HepG2 (cell line): ENCODE measurements around the gene PSMD1. TPM values are rescaled to one million over a fixed set of nuclear protein-coding genes. Genes with fewer than 3 reads are reported as not detected.
A peak's percentile ranks its signal among the peaks of the same experiment; 100 is the strongest.

Experiments used
- ARNT ChIP-seq: fragments of 450-650 bp; IDR thresholded peaks from 2 replicates; pipeline ENCODE4 v1.6.1; 2017
- FOXM1 ChIP-seq: sonication (generic); formaldehyde crosslinking; IDR thresholded peaks from 2 replicates; pipeline ENCODE4 v1.5.0; 2020; ENCODE audit warnings: missing genetic modification reagents
- KAT8 ChIP-seq: IDR thresholded peaks from 2 replicates; pipeline ENCODE4 v1.6.1; 2016; ENCODE audit warnings: missing genetic modification reagents, missing compliant biosample characterization
- PAX8 ChIP-seq: sonication (generic); formaldehyde crosslinking; IDR thresholded peaks from 2 replicates; pipeline ENCODE4 v1.8.0; 2022; ENCODE audit warnings: mild to moderate bottlenecking, missing genetic modification reagents, borderline replicate concordance
- PHF21A ChIP-seq: sonication (generic); formaldehyde crosslinking; IDR thresholded peaks from 2 replicates; pipeline ENCODE4 v1.5.0; 2020; ENCODE audit warnings: mild to moderate bottlenecking, missing genetic modification reagents
- SATB2 ChIP-seq: sonication (generic); formaldehyde crosslinking; IDR thresholded peaks from 2 replicates; pipeline ENCODE4 v1.5.0; 2020; ENCODE audit warnings: missing genetic modification reagents
- TGIF2 ChIP-seq: IDR thresholded peaks from 2 replicates; pipeline ENCODE4 v1.6.1; 2016; ENCODE audit warnings: control low read depth, missing compliant biosample characterization
- ZNF235 ChIP-seq: sonication (generic); formaldehyde crosslinking; IDR thresholded peaks from 2 replicates; pipeline ENCODE4 v1.8.1; 2023; ENCODE audit warnings: mild to moderate bottlenecking, missing genetic modification reagents, borderline replicate concordance
- ZNF564 ChIP-seq: sonication (generic); formaldehyde crosslinking; IDR thresholded peaks from 2 replicates; pipeline ENCODE4 v1.8.1; 2023; ENCODE audit warnings: mild to moderate bottlenecking, missing genetic modification reagents
- ZNF614 ChIP-seq: IDR thresholded peaks from 2 replicates; pipeline ENCODE4 v1.6.1; 2018; ENCODE audit warnings: missing biosample characterization, missing genetic modification reagents, inconsistent platforms, borderline replicate concordance
- ZNF772 ChIP-seq: sonication (generic); formaldehyde crosslinking; IDR thresholded peaks from 2 replicates; pipeline ENCODE4 v1.5.0; 2020; ENCODE audit warnings: mild to moderate bottlenecking, missing genetic modification reagents
- polyA plus RNA-seq, 8 experiments: library from polyadenylated mRNA; depleted of rRNA in 3 of 8; stranded (reverse) in 7 of 8; unstranded in 1 of 8; fragments of >200 nt; fragmentation: Illumina TruSeq in 4 of 8; extraction: Trizol in 4 of 8; gene quantifications; 2 replicates each; pipeline versions ENCODE4 v1.2.1 to v1.2.3, GENCODE V29; 2011 to 2016; ENCODE audit warnings: low read depth in 4 of 8, missing spikeins in 1 of 8, mixed read lengths in 1 of 8; ENCODE audit not compliant: insufficient read depth in 1 of 8
- total RNA-seq, 5 experiments: library from RNA; depleted of rRNA; stranded (reverse); fragments of >200 nt; fragmentation: Illumina TruSeq; extraction: Trizol; gene quantifications; 2 replicates each; pipeline ENCODE4 v1.2.3, GENCODE V29; 2016; ENCODE audit warnings: low read depth in 1 of 5
- TF ChIP-seq, protein P1 (sequence below): sonication (generic); formaldehyde crosslinking; IDR thresholded peaks from 2 replicates; pipeline ENCODE4 v1.5.0; 2020; ENCODE audit warnings: missing genetic modification reagents, mild to moderate bottlenecking, borderline replicate concordance
- TF ChIP-seq, protein P2 (sequence below): sonication (generic); formaldehyde crosslinking; IDR thresholded peaks from 2 replicates; pipeline ENCODE4 v1.4.0; 2020; ENCODE audit warnings: missing genetic modification reagents
- TF ChIP-seq, protein P3 (sequence below): sonication (generic); formaldehyde crosslinking; IDR thresholded peaks from 2 replicates; pipeline ENCODE4 v1.5.1; 2020; ENCODE audit warnings: mild to moderate bottlenecking, missing genetic modification reagents, moderate library complexity
- TF ChIP-seq, protein P4 (sequence below): sonication (generic); formaldehyde crosslinking; IDR thresholded peaks from 2 replicates; pipeline ENCODE4 v1.4.0; 2020; ENCODE audit warnings: missing genetic modification reagents
- TF ChIP-seq, protein P5 (sequence below): IDR thresholded peaks from 2 replicates; pipeline ENCODE4 v1.6.1; 2016; ENCODE audit warnings: missing compliant biosample characterization, missing genetic modification reagents, borderline replicate concordance

Gene PSMD1
- total and polyA plus RNA-seq, 2 of the 13 experiments (the other 11 are each of a cell fraction or from before 2014, with no cell fraction given): 136 to 191 TPM

DNA sequence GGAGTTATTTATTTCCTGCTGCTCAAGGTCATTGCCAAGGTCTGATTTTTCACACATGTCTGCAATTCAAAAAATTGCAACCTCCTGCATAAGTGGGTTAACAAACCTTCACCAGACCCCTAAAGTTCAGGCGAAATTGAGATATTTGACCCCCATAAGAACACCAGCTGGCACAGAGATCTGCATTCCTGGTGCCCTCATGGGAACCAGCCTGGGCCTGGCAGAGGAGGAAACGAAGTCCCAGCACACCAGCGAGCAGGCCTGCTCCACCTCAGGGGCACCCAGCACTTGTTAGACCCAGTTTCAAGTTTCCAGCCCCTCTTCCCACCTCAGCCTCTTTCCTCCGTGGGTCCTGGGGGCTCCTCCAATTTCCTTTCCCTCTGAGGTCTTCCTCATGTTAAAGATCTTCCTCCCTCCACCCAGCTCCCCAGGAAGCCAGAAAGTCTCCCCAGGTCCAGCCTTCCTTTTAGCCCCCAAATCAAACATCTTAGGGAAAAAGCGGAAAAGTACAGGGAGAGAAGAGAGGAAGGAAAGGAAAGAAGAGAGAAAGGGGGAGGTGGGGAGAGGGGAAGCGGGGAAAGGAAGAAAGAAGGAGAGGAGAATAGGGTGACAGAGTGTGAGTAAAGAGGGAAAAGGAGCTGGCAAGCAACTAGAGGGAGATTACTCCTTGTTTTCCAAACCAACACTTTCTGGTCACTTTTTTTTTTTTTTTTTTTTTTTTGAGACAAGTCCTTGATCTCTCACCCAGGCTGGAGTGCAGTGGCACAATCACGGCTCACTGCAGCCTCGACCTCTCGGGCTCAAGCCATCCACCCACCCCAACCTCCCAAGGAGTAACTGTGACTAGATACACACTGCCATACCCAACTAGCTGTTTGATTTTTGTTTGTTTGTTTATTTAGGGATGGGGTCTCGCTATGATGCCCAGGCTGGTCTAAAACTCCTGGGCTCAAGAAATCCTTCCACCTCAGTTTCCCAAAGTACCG is 23.2 kb upstream of the PSMD1 start (continued):
- TF ChIP-seq, protein P1, sequence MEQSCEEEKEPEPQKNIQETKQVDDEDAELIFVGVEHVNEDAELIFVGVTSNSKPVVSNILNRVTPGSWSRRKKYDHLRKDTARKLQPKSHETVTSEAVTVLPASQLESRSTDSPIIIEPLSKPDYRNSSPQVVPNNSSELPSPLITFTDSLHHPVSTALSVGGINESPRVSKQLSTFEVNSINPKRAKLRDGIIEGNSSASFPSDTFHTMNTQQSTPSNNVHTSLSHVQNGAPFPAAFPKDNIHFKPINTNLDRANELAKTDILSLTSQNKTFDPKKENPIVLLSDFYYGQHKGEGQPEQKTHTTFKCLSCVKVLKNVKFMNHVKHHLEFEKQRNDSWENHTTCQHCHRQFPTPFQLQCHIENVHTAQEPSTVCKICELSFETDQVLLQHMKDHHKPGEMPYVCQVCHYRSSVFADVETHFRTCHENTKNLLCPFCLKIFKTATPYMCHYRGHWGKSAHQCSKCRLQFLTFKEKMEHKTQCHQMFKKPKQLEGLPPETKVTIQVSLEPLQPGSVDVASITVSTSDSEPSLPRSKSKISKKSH (CRISPR knock-in tag): no peak
- TF ChIP-seq, protein P2, sequence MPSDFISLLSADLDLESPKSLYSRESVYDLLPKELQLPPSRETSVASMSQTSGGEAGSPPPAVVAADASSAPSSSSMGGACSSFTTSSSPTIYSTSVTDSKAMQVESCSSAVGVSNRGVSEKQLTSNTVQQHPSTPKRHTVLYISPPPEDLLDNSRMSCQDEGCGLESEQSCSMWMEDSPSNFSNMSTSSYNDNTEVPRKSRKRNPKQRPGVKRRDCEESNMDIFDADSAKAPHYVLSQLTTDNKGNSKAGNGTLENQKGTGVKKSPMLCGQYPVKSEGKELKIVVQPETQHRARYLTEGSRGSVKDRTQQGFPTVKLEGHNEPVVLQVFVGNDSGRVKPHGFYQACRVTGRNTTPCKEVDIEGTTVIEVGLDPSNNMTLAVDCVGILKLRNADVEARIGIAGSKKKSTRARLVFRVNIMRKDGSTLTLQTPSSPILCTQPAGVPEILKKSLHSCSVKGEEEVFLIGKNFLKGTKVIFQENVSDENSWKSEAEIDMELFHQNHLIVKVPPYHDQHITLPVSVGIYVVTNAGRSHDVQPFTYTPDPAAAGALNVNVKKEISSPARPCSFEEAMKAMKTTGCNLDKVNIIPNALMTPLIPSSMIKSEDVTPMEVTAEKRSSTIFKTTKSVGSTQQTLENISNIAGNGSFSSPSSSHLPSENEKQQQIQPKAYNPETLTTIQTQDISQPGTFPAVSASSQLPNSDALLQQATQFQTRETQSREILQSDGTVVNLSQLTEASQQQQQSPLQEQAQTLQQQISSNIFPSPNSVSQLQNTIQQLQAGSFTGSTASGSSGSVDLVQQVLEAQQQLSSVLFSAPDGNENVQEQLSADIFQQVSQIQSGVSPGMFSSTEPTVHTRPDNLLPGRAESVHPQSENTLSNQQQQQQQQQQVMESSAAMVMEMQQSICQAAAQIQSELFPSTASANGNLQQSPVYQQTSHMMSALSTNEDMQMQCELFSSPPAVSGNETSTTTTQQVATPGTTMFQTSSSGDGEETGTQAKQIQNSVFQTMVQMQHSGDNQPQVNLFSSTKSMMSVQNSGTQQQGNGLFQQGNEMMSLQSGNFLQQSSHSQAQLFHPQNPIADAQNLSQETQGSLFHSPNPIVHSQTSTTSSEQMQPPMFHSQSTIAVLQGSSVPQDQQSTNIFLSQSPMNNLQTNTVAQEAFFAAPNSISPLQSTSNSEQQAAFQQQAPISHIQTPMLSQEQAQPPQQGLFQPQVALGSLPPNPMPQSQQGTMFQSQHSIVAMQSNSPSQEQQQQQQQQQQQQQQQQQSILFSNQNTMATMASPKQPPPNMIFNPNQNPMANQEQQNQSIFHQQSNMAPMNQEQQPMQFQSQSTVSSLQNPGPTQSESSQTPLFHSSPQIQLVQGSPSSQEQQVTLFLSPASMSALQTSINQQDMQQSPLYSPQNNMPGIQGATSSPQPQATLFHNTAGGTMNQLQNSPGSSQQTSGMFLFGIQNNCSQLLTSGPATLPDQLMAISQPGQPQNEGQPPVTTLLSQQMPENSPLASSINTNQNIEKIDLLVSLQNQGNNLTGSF (CRISPR knock-in tag): no peak
- TF ChIP-seq FOXM1 (CRISPR knock-in tag) (no peak), PHF21A (CRISPR knock-in tag) (no peak), ARNT (no peak), TGIF2 (no peak), ZNF772 (CRISPR knock-in tag) (no peak), SATB2 (CRISPR knock-in tag) (no peak), ZNF235 (CRISPR knock-in tag) (no peak), KAT8 (CRISPR knock-in tag) (0 out of 2 replicates have a peak, but pooled peaks have one; percentile 1), ZNF614 (CRISPR knock-in tag) (no peak), ZNF564 (CRISPR knock-in tag) (no peak), PAX8 (0 out of 2 replicates have a peak, but pooled peaks have one; percentile 71)
- TF ChIP-seq, protein P3, sequence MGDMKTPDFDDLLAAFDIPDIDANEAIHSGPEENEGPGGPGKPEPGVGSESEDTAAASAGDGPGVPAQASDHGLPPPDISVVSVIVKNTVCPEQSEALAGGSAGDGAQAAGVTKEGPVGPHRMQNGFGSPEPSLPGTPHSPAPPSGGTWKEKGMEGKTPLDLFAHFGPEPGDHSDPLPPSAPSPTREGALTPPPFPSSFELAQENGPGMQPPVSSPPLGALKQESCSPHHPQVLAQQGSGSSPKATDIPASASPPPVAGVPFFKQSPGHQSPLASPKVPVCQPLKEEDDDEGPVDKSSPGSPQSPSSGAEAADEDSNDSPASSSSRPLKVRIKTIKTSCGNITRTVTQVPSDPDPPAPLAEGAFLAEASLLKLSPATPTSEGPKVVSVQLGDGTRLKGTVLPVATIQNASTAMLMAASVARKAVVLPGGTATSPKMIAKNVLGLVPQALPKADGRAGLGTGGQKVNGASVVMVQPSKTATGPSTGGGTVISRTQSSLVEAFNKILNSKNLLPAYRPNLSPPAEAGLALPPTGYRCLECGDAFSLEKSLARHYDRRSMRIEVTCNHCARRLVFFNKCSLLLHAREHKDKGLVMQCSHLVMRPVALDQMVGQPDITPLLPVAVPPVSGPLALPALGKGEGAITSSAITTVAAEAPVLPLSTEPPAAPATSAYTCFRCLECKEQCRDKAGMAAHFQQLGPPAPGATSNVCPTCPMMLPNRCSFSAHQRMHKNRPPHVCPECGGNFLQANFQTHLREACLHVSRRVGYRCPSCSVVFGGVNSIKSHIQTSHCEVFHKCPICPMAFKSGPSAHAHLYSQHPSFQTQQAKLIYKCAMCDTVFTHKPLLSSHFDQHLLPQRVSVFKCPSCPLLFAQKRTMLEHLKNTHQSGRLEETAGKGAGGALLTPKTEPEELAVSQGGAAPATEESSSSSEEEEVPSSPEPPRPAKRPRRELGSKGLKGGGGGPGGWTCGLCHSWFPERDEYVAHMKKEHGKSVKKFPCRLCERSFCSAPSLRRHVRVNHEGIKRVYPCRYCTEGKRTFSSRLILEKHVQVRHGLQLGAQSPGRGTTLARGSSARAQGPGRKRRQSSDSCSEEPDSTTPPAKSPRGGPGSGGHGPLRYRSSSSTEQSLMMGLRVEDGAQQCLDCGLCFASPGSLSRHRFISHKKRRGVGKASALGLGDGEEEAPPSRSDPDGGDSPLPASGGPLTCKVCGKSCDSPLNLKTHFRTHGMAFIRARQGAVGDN: peak; percentile 64
- TF ChIP-seq, protein P4, sequence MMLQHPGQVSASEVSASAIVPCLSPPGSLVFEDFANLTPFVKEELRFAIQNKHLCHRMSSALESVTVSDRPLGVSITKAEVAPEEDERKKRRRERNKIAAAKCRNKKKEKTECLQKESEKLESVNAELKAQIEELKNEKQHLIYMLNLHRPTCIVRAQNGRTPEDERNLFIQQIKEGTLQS (CRISPR knock-in tag): no peak
- TF ChIP-seq, protein P5, sequence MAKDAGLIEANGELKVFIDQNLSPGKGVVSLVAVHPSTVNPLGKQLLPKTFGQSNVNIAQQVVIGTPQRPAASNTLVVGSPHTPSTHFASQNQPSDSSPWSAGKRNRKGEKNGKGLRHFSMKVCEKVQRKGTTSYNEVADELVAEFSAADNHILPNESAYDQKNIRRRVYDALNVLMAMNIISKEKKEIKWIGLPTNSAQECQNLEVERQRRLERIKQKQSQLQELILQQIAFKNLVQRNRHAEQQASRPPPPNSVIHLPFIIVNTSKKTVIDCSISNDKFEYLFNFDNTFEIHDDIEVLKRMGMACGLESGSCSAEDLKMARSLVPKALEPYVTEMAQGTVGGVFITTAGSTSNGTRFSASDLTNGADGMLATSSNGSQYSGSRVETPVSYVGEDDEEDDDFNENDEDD (CRISPR knock-in tag): no peak
